K562 (cell line): Measurements from ENCODE around the gene PRC1. TPM values are rescaled to one million over a fixed set of nuclear protein-coding genes. Genes with fewer than 3 reads are reported as not detected.

Experiments used
- CBFB ChIP-seq: sonication (generic); formaldehyde crosslinking; IDR thresholded peaks from 2 replicates; pipeline ENCODE4 v1.4.0; 2020; ENCODE audit warnings: mild to moderate bottlenecking, missing genetic modification reagents
- DIDO1 ChIP-seq: fragments of 450-650 bp; IDR thresholded peaks from 2 replicates; pipeline ENCODE4 v1.6.1; 2016; ENCODE audit warnings: low read depth, missing biosample characterization, missing genetic modification characterization
- MNT ChIP-seq, 2 experiments: fragments of 450-650 bp; conservative IDR thresholded peaks; 2 replicates each; pipeline ENCODE4 v1.6.1; 2017; ENCODE audit warnings: mild to moderate bottlenecking in 2 of 2, moderate library complexity in 2 of 2
- SRSF1 ChIP-seq: fragments of 200-400 bp; formaldehyde crosslinking; IDR thresholded peaks from 2 replicates; pipeline ENCODE4 v1.6.1; 2017; ENCODE audit warnings: mild to moderate bottlenecking, low read depth, low read length, moderate library complexity
- UBTF ChIP-seq, 2 experiments: IDR thresholded peaks; 2 replicates each; pipeline ENCODE4 v1.6.1; 2012; ENCODE audit warnings: improper control_type of control experiment in 2 of 2, low read depth in 2 of 2, low read length in 2 of 2, borderline replicate concordance in 1 of 2
- XRCC3 ChIP-seq: fragments of 450-650 bp; IDR thresholded peaks from 2 replicates; pipeline ENCODE4 v1.6.1; 2017; ENCODE audit warnings: mild to moderate bottlenecking, moderate library complexity
- YY1 ChIP-seq, 3 experiments: IDR thresholded peaks; 2 replicates each; pipeline ENCODE4 v1.6.1; 2011; ENCODE audit warnings: low read length in 2 of 3, mild to moderate bottlenecking in 2 of 3, moderate library complexity in 2 of 3, borderline replicate concordance in 1 of 3, control low read depth in 1 of 3, low read depth in 1 of 3; ENCODE audit not compliant: insufficient read depth in 3 of 3, insufficient replicate concordance in 2 of 3, control insufficient read depth in 1 of 3, insufficient read length in 1 of 3; ENCODE audit errors: extremely low read depth in 1 of 3
- ZNF696 ChIP-seq: fragments of 250-450 bp; sonication (Bioruptor Pico); conservative IDR thresholded peaks from 2 replicates; pipeline ENCODE4 v1.4.0; 2020; ENCODE audit warnings: mild to moderate bottlenecking, moderate library complexity
- polyA plus RNA-seq, 8 experiments: library from polyadenylated mRNA; depleted of rRNA in 4 of 8; stranded (reverse) in 5 of 8; unstranded in 3 of 8; fragments of >200 nt; fragmentation: Nextera tagmentation in 2 of 8; fragmentation: Illumina TruSeq in 1 of 8; extraction: Ambion mirVana in 2 of 8; extraction: Trizol in 1 of 8; gene quantifications; 2 replicates each; pipeline versions ENCODE4 v1.2.1 to v1.2.3, GENCODE V29; 2011 to 2014; ENCODE audit warnings: inconsistent platforms in 1 of 8, missing spikeins in 1 of 8
- total RNA-seq, 7 experiments: library from RNA; depleted of rRNA in 6 of 7; stranded (reverse); fragments of >200 nt in 6 of 7; fragmentation: Illumina TruSeq in 2 of 7; extraction: Trizol in 2 of 7; gene quantifications; 2 replicates each; pipeline versions ENCODE4 v1.2.1 to v1.2.3, GENCODE V29; 2011 to 2021; ENCODE audit warnings: low replicate concordance in 1 of 7
- TF ChIP-seq, protein P1 (sequence below): IDR thresholded peaks from 3 replicates; pipeline ENCODE4 v1.6.1; 2011; ENCODE audit warnings: borderline replicate concordance, mild to moderate bottlenecking, moderate library complexity; ENCODE audit not compliant: insufficient read length; ENCODE audit errors: extremely low read depth
- TF ChIP-seq, protein P2 (sequence below): fragments of 250-450 bp; sonication (Bioruptor Pico); IDR thresholded peaks from 2 replicates; pipeline ENCODE4 v1.5.1; 2021; ENCODE audit warnings: mild to moderate bottlenecking
- TF ChIP-seq, protein P3 (sequence below): fragments of 250-450 bp; sonication (Bioruptor Pico); IDR thresholded peaks from 2 replicates; pipeline ENCODE4 v1.8.0; 2021; ENCODE audit warnings: mild to moderate bottlenecking, moderate library complexity
- TF ChIP-seq, protein P4 (sequence below), 2 experiments: fragments of 450-650 bp; IDR thresholded peaks; 2 replicates each; pipeline ENCODE4 v1.6.1; 2016

The PRC1 gene
- total and polyA plus RNA-seq, 9 of the 15 experiments (the other 6 are each of a cell fraction or from before 2014, with no cell fraction given), result 156 to 391 (median 240) TPM

DNA sequence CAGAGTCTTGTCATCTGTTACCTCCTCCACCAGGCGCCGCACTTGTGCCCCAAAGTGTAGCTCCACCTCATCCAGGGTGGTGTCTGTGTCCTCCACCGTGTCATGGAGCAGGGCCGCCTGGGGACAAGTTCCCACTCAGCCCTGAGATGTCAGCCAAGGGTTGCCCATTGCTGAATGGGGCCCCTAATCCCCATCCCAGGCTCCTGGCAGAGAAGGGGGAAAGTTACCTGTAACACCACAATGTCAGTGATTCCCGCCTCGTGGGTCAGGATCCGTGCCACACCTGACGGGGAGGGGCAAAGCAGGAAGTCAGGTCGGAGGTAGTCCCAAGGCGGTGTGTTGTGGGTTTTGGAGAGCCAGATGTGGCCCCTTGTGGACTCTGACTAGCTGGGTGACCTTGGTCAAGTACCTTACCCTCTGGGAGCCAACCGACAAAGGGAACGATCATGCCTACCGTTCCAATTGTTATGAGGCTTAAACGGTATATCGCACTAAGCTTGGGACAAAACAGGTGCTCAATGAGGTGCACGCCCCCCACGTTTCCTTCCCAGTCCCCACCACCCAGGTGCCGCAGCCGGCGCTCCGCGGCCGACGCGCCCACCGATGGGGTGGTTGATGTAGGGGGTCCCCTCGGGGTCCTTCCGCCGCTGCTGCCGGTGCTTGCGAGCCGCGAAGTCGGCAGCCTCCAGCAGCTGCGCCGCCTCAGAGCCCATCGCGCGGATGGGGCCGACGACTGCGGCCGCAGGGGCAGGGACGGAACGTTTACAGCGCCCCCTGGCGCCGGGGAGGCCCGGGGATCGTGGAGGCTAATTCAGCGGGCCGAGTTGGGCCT, 62.3 kb downstream of the PRC1 start, which contains the start of gene HDDC3 (continued):
- TF ChIP-seq, protein P1, sequence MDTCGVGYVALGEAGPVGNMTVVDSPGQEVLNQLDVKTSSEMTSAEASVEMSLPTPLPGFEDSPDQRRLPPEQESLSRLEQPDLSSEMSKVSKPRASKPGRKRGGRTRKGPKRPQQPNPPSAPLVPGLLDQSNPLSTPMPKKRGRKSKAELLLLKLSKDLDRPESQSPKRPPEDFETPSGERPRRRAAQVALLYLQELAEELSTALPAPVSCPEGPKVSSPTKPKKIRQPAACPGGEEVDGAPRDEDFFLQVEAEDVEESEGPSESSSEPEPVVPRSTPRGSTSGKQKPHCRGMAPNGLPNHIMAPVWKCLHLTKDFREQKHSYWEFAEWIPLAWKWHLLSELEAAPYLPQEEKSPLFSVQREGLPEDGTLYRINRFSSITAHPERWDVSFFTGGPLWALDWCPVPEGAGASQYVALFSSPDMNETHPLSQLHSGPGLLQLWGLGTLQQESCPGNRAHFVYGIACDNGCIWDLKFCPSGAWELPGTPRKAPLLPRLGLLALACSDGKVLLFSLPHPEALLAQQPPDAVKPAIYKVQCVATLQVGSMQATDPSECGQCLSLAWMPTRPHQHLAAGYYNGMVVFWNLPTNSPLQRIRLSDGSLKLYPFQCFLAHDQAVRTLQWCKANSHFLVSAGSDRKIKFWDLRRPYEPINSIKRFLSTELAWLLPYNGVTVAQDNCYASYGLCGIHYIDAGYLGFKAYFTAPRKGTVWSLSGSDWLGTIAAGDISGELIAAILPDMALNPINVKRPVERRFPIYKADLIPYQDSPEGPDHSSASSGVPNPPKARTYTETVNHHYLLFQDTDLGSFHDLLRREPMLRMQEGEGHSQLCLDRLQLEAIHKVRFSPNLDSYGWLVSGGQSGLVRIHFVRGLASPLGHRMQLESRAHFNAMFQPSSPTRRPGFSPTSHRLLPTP, result no peak
- TF ChIP-seq XRCC3 (no peak), MNT (conservative IDR thresholded peaks at IDR 0.05) (peak; percentile 69 to 86), UBTF (IDR thresholded peaks at IDR 0.05; ENCODE audit: borderline replicate concordance in 1 of 2, low read depth in 2 of 2, low read length in 2 of 2) (peak; percentile 92 to 97), ZNF696 (CRISPR knock-in tag) (no peak), YY1 (IDR thresholded peaks at IDR 0.05; ENCODE audit: borderline replicate concordance in 1 of 3, control insufficient read depth in 1 of 3, extremely low read depth in 1 of 3, insufficient read depth in 3 of 3, insufficient read length in 1 of 3, insufficient replicate concordance in 2 of 3, low read depth in 1 of 3, low read length in 2 of 3) (peak in 2 of 3 experiments; percentile 86), DIDO1 (no peak), SRSF1 (no peak), CBFB (CRISPR knock-in tag) (no peak)
- TF ChIP-seq, protein P2, sequence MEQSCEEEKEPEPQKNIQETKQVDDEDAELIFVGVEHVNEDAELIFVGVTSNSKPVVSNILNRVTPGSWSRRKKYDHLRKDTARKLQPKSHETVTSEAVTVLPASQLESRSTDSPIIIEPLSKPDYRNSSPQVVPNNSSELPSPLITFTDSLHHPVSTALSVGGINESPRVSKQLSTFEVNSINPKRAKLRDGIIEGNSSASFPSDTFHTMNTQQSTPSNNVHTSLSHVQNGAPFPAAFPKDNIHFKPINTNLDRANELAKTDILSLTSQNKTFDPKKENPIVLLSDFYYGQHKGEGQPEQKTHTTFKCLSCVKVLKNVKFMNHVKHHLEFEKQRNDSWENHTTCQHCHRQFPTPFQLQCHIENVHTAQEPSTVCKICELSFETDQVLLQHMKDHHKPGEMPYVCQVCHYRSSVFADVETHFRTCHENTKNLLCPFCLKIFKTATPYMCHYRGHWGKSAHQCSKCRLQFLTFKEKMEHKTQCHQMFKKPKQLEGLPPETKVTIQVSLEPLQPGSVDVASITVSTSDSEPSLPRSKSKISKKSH (CRISPR knock-in tag), result no peak
- TF ChIP-seq, protein P3, sequence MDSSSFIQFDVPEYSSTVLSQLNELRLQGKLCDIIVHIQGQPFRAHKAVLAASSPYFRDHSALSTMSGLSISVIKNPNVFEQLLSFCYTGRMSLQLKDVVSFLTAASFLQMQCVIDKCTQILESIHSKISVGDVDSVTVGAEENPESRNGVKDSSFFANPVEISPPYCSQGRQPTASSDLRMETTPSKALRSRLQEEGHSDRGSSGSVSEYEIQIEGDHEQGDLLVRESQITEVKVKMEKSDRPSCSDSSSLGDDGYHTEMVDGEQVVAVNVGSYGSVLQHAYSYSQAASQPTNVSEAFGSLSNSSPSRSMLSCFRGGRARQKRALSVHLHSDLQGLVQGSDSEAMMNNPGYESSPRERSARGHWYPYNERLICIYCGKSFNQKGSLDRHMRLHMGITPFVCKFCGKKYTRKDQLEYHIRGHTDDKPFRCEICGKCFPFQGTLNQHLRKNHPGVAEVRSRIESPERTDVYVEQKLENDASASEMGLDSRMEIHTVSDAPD (CRISPR knock-in tag), result no peak
- TF ChIP-seq, protein P4, sequence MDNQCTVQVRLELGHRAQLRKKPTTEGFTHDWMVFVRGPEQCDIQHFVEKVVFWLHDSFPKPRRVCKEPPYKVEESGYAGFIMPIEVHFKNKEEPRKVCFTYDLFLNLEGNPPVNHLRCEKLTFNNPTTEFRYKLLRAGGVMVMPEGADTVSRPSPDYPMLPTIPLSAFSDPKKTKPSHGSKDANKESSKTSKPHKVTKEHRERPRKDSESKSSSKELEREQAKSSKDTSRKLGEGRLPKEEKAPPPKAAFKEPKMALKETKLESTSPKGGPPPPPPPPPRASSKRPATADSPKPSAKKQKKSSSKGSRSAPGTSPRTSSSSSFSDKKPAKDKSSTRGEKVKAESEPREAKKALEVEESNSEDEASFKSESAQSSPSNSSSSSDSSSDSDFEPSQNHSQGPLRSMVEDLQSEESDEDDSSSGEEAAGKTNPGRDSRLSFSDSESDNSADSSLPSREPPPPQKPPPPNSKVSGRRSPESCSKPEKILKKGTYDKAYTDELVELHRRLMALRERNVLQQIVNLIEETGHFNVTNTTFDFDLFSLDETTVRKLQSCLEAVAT (IDR thresholded peaks at IDR 0.05), result 0 out of 4 replicates have a peak, but pooled peaks of 1 of the 2 experiments have one; percentile 38
